SHP77 treated with DMSO at 0.1 percent for 48 hours (cell line): ENCODE results near the gene PSMF1.
"Not testable (repeated sequence)": the region's sequence is repeated elsewhere in the genome, so short reads cannot be mapped to it uniquely, and the experiment has no call there.

Experiments used
- DNase-seq: peaks from one replicate; lab custom pipeline; 2025; lab: John Stamatoyannopoulos, UW

The PSMF1 gene

GRCh38 chr20:1122388-1123315 lies 4.2 kb downstream of the PSMF1 start:
- peak; percentile 15 for DNase-seq

GRCh38 chr20:1123666-1124065 lies 5.3 kb downstream of the PSMF1 start:
- DNase-seq = no peak

- no peak for DNase-seq
Observed at GRCh38 chr20:1124421-1124820, 6.0 kb downstream of the PSMF1 start.

DNA sequence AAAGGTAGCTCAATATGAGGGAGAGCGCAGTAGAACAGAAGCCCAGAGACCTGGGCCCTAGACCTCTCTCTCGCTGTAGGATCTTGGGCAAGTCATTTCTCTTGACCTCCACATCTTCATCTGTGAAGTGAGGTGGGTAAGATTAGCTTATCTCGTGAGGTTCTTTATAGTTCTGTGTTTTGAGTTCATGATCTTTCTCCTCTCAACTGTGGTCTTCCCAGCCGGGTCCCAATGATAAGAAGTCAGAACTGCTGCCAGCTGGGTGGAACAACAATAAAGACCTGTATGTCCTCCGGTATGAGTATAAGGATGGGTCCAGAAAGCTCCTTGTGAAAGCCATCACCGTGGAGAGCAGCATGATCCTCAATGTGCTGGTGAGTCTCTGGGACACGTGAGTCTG lies 6.9 kb downstream of the PSMF1 start:
- no peak for DNase-seq

DNA sequence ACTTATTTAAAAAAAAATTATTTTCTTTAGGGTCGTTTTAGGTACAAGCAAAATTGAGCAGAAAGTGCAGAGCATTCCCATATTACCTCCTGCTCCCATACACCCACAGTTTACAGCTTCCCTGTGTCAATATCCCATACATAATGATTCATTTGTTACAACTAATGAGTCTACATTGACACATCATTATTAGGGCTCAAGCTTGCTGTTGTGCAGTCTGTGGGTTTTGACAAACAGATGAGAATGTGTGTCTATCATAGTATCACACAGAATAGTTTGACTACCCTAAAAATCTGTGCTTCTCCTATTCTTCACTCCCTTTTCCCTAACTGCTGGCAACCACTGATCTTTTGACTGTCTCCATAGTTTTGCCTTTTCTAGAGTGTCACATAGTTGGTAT lies 9.4 kb downstream of the PSMF1 start:
- DNase-seq = no peak

GRCh38 chr20:1130058-1130694 lies 11.8 kb downstream of the PSMF1 start:
- no peak for DNase-seq

- DNase-seq = no peak
Observed at GRCh38 chr20:1130847-1131246, 12.4 kb downstream of the PSMF1 start.

DNA sequence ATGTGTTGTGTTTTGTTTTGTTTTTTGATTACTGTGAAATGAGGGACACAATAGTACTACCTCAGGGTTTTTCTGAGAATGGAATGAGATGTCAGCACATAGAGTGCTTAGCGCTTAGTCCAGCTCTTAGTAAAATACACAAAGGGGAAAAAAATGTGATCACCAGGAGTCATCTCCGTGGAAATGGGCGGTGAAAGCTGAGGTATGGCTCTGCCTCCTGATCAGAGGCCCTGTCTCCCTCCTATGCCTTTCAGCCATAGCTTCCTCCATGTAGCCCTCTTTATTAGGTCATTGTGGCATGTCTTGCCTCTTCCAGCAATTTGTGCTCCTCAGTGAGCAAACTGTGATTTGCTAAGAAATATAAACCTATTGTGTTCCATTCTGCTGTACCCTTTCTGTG lies 13.0 kb downstream of the PSMF1 start:
- DNase-seq = no peak

DNA sequence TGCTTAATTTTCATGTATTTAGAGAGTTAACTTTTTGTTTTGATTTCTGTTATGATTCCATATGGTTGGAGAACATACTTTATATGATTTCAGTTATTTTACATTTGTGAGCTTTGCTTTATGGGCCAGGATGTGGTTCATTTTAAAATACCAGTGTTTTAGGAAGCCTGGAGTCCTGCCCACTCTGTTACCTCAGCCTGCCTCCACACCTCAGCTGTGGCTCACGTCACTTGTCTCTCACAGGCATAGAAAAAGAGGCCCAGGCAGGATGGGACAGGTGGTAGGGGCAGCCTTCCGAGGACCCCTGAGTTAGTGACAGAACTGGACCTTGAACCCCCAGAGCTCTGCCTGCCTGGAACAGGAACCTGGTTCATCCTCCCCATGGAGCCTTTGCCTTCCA lies 16.0 kb downstream of the PSMF1 start:
- DNase-seq = no peak

DNA sequence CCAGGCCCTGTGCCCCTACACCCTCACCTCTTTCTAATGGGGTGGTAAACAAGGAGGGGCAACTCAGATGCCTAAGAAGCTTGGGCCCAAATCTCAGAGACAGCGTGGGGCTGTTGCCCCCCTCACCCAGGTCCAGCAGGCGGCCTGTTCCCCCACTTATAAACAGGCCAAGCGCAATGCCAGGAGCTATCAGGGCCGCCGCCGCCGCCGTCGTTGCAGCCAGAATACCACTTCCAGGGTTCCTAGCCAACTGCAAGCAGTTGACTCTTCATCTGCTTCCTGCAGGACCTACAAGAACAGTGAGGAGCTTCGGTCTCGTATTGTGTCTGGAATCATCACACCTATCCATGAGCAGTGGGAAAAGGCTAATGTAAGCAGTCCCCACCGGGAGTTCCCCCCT lies 16.4 kb downstream of the PSMF1 start:
- DNase-seq = no peak

DNA sequence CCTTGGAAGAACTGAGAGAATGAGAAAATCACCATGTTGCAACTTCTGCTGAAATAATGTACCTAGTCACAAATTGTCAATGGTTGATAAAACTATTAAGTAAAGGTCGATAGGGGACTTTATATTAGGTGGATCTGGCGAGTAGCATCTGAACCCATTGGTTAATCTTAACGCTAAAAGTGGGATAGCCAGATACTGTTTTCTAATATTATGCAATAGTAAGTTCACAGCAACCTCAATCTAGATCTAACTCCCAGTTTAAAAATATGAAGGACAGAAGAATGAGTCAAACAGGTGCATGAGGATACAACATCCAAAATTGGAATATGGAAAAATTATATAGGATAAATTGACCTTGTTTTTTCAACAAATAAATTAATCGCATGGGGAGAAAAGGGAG lies 18.8 kb downstream of the PSMF1 start:
- DNase-seq = no peak

- no peak for DNase-seq
Observed at GRCh38 chr20:1144401-1145172, 26.2 kb downstream of the PSMF1 start.

GRCh38 chr20:1146957-1147356 lies 28.6 kb downstream of the PSMF1 start:
- DNase-seq = no peak

- not testable (repeated sequence) for DNase-seq
Observed at GRCh38 chr20:1149812-1150211, 31.4 kb downstream of the PSMF1 start.

- no peak for DNase-seq
Observed at GRCh38 chr20:1150218-1150617, 31.8 kb downstream of the PSMF1 start.

DNA sequence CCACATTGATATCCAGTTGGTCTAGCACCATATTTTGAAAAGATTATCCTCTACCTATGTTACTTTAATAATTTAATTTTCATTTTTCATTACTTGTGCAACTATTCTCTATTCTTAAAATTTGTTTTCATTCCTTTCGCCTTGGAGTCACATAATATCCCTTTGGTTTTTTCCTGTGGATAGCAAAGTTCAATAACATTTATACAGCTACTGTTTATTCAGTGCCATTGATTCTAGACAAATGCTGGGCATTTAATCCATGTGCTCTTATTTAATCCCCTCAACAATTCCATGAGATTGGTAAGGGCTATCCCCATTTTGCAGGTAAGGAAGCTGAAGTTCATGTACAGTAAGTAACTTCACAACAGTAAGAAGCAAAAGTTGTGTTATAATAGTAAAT lies 32.6 kb downstream of the PSMF1 start:
- DNase-seq = no peak

DNA sequence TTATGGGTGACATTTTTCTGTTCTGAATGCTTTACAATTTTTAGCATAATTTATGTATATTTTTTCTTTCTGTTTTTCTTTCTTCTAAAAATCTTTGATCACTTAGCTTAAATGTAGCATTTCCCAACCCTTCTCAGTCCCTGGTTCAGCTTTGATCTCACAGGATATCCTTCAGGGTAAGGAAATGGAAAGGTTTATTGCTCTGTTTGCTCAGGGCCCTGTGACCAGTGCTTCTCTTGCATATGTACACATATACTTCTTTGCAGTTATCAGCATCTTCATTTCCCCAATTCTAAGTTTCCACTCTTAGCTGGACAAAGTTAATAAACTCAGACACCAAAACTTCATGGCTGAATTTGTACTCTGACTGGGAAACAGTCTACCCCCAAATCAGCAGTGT lies 35.8 kb downstream of the PSMF1 start:
- no peak for DNase-seq

GRCh38 chr20:1154691-1155090 lies 36.3 kb downstream of the PSMF1 start:
- no peak for DNase-seq

GRCh38 chr20:1155342-1155741 lies 36.9 kb downstream of the PSMF1 start:
- no peak for DNase-seq

DNA sequence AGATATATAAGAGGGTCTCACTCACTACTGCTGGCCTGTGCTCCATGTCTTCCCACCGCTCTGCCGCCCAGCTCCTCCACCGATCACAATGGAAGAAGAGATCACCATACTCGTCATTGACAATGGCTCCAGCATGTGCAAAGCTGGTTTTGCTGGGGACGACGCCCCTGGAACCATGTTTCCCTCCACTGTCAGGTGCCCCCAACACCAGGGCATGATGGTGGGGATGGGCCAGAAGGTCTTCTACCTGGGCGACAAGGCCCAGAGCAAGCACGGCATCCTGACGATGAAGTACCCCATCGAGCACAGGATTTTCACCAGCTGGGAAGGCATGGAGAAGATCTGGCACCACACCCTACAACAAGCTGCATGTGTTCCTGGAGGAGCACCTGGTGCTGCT lies 42.1 kb downstream of the PSMF1 start:
- DNase-seq = no peak

- no peak for DNase-seq
Observed at GRCh38 chr20:1160991-1161390, 42.6 kb downstream of the PSMF1 start.

DNA sequence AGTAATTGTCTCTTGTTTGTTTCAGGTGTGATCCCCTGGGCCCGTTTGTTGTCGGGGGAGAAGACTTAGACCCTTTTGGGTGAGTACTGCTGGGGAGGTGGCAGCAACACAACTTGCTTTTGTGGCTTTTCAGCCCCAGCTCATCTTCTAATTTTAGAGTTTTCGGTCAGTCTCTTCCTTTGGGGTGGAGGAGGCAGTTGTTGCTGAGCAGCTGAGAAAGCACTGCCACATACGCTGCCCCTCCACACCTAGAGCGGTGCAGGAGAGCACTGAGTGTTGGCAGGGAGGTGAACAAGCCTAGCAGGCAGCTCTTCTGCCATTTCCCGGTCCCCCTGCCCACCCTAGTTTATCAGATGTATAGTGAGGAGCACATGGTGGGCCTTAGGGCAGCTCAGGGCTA lies 44.7 kb downstream of the PSMF1 start:
- DNase-seq = no peak

DNA sequence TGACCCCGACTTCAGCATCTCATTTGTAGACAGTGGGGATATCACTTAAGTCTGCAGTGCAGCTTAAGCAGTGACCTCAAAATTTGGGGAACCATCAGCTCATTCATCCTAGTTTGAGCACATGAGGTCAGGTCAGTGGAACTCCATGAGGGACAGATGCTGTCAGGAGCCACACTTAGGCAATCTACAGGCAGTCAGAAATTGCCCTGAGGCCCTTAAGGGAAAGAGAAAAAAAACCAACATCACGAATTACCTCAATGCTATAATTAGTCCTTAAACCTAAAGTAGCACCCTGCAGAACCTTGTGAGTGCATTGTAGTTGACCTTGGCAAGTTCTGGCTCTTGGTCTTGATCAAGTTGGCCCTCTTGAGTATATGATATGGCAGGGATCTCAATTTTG lies 45.3 kb downstream of the PSMF1 start:
- DNase-seq = no peak
